Neural cell (in vitro differentiated cells): ENCODE data around the gene MSLN. TPM values are rescaled to one million over a fixed set of nuclear protein-coding genes. Genes with fewer than 3 reads are reported as not detected.
"Not testable (repeated sequence)": the region's sequence is repeated elsewhere in the genome, so short reads cannot be mapped to it uniquely, and the experiment has no call there.

ENCODE experiments used
- H2AFZ ChIP-seq: fragments of 200-600, 300-800 bp; sonication (generic), shearing (Covaris generic); 2 replicates; pipeline ENCODE4 v1.6.0; 2014; ENCODE audit warnings: low read depth, mild to moderate bottlenecking, antibody characterized with exemption, low read length, moderate library complexity
- H3F3A ChIP-seq: fragments of 200-600 bp; shearing (Covaris generic); 2 replicates; pipeline ENCODE4 v1.6.1; 2016; ENCODE audit warnings: mild to moderate bottlenecking, moderate library complexity, mixed read lengths, antibody characterized with exemption, low read length; ENCODE audit not compliant: insufficient read depth, poor library complexity, severe bottlenecking
- H3K27ac ChIP-seq: fragments of 200-600, 300-800 bp; sonication (generic), shearing (Covaris generic); 2 replicates; pipeline ENCODE4 v1.5.1; 2014; ENCODE audit warnings: mild to moderate bottlenecking, low read length, moderate library complexity
- H3K27me3 ChIP-seq: fragments of 300-800, 200-600 bp; sonication (generic), shearing (Covaris generic); 2 replicates; pipeline ENCODE4 v1.6.0; 2014; ENCODE audit warnings: mild to moderate bottlenecking, low read depth, low read length, moderate library complexity; ENCODE audit not compliant: insufficient read depth
- H3K36me3 ChIP-seq: fragments of 300-800, 200-600 bp; sonication (generic), shearing (Covaris generic); 2 replicates; pipeline ENCODE4 v1.5.1; 2014; ENCODE audit warnings: mild to moderate bottlenecking, antibody characterized with exemption, low read length, moderate library complexity; ENCODE audit not compliant: insufficient read depth
- H3K4me2 ChIP-seq: fragments of 300-800, 200-600 bp; sonication (generic), shearing (Covaris generic); 2 replicates; pipeline ENCODE4 v1.6.0; 2014; ENCODE audit warnings: mild to moderate bottlenecking, low read length
- H3K4me3 ChIP-seq: fragments of 300-800, 200-600 bp; sonication (generic), shearing (Covaris generic); 2 replicates; pipeline ENCODE4 v1.5.1; 2014; ENCODE audit warnings: mild to moderate bottlenecking, low read length, moderate library complexity
- H3K79me2 ChIP-seq: fragments of 200-600 bp; shearing (Covaris generic); replicated peaks from 2 replicates; pipeline ENCODE4 v1.6.0; 2014; ENCODE audit warnings: mild to moderate bottlenecking, low read length, moderate library complexity; ENCODE audit not compliant: insufficient read depth
- H3K9ac ChIP-seq: fragments of 300-800, 200-600 bp; sonication (generic), shearing (Covaris generic); 2 replicates; pipeline ENCODE4 v1.6.1; 2016; ENCODE audit warnings: mild to moderate bottlenecking, low read length, mixed read lengths
- H3K9me2 ChIP-seq: fragments of 200-600 bp; shearing (Covaris generic); 2 replicates; pipeline ENCODE4 v1.6.1; 2016; ENCODE audit warnings: mild to moderate bottlenecking, low read length, mixed read lengths; ENCODE audit not compliant: insufficient read depth
- H3K9me3 ChIP-seq: fragments of 200-600, 300-800 bp; sonication (generic), shearing (Covaris generic); 2 replicates; pipeline ENCODE4 v1.6.1; 2016; ENCODE audit warnings: mild to moderate bottlenecking, mixed run types, low read length, moderate library complexity, mixed read lengths
- H4K20me1 ChIP-seq: fragments of 200-600 bp; shearing (Covaris generic); 2 replicates; pipeline ENCODE4 v1.6.1; 2016; ENCODE audit warnings: mild to moderate bottlenecking, mixed run types; ENCODE audit not compliant: insufficient read depth
- EP300 ChIP-seq: fragments of 450-650 bp; conservative IDR thresholded peaks from 2 replicates; pipeline ENCODE4 v1.6.1; 2014; ENCODE audit warnings: antibody characterized with exemption, mild to moderate bottlenecking, moderate library complexity; ENCODE audit not compliant: poor library complexity, severe bottlenecking
- EZH2 ChIP-seq: fragments of 200-600, 300-800 bp; shearing (Covaris generic), sonication (generic); IDR thresholded peaks from 2 replicates; pipeline ENCODE4 v1.6.1; 2014; ENCODE audit warnings: antibody characterized with exemption, low read length, borderline replicate concordance, mild to moderate bottlenecking; ENCODE audit not compliant: insufficient read depth, poor library complexity, severe bottlenecking
- MXI1 ChIP-seq: fragments of 450-650 bp; conservative IDR thresholded peaks from 2 replicates; pipeline ENCODE4 v1.6.1; 2014; ENCODE audit warnings: antibody characterized with exemption, mild to moderate bottlenecking; ENCODE audit not compliant: poor library complexity, severe bottlenecking
- POLR2AphosphoS5 ChIP-seq: IDR thresholded peaks from 2 replicates; pipeline ENCODE4 v1.6.1; 2012
- RAD21 ChIP-seq: fragments of 450-650 bp; conservative IDR thresholded peaks from 2 replicates; pipeline ENCODE4 v1.6.1; 2014; ENCODE audit warnings: antibody characterized with exemption, mild to moderate bottlenecking, moderate library complexity
- SMC3 ChIP-seq: fragments of 450-650 bp; conservative IDR thresholded peaks from 2 replicates; pipeline ENCODE4 v1.6.1; 2014; ENCODE audit warnings: antibody characterized with exemption, mild to moderate bottlenecking, moderate library complexity; ENCODE audit not compliant: poor library complexity
- TAF1 ChIP-seq: IDR thresholded peaks from 2 replicates; pipeline ENCODE4 v1.6.1; 2012; ENCODE audit warnings: low read depth
- polyA plus RNA-seq: library from polyadenylated mRNA; depleted of rRNA; stranded (reverse); fragments of >200 nt; gene quantifications from 2 replicates; pipeline ENCODE4 v1.2.3, GENCODE V29; 2014
- TF ChIP-seq, protein P1 (sequence below): fragments of 450-650 bp; IDR thresholded peaks from 2 replicates; pipeline ENCODE4 v1.5.1; 2014; ENCODE audit warnings: antibody characterized with exemption, mild to moderate bottlenecking, moderate library complexity; ENCODE audit not compliant: poor library complexity, severe bottlenecking
- TF ChIP-seq, protein P2 (sequence below): IDR thresholded peaks from 2 replicates; pipeline ENCODE4 v1.6.1; 2012; ENCODE audit warnings: borderline replicate concordance

The MSLN gene
- polyA plus RNA-seq, 1 donor from 2014 or later: 0.63 TPM

DNA sequence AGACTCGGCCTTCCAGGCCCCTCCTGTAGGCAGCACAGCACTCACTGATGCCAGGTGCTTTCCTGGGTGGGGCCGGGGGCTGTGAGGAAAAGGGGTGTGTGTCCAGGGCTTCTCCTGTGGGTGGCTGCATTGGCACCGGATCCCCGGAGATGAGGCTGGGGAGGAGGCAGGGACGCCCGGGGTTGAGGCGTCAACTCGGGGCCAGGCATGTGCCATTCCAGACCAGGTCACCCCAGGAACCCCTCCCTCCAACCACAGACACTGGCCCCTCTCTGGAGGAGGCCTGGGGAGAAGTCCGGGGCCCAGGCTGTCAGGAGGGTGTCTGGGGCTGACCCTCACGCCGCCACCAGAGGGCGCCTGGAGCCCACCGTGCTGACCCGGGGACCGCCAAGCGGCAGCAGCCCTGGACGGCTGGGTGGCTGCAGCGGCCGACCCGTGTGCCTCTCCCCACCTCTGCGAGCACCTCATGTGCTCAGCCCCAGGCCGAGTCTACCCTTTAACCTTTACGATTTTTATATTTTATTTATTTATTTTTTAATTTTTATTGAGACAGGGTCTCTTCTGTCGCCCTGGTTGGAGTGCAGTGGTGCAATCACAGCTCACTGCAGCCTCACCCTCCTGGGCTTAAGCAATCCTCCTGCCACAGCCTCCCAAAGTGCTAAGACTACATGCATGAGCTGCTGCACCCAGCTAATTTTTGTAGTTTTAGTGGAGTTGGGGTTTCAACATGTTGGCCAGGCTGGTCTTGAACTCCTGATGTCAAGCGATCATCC lies 48.8 kb upstream of the MSLN start:
- H3K4me2 ChIP-seq: peak overlapping the region; percentile 75

DNA sequence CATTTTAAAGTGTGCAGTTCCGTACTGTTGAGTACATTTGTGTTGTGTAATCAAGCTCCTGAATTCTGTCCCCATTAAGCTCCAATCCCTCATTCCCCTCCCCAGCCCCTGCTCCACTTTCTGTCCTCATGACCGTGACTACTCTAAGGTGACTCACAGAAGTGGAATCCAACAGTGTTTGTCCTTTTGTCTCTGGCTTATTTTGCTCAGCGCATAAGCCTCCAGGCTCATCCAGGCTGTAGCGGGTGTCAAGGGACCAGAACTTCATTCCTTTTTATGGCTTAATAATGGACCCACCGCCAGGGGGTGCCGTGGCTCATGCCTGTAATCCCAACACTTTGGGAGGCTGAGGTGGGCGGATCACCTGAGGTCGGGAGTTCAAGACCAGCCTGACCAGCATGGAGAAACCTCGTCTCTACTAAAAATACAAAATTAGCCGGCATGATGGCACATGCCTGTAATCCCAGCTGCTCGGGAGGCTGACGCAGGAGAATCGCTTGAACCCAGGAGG lies 47.7 kb upstream of the MSLN start:
- not testable (repeated sequence) for H4K20me1 ChIP-seq, H3F3A ChIP-seq, H3K9ac ChIP-seq, H3K27me3 ChIP-seq, H3K27ac ChIP-seq, H3K4me2 ChIP-seq, H3K9me2 ChIP-seq, H2AFZ ChIP-seq, H3K36me3 ChIP-seq, H3K9me3 ChIP-seq, H3K4me3 ChIP-seq
- peaks cover 21% of the 10 kb centered on the region for H3K79me2 ChIP-seq
- TF ChIP-seq RAD21 (peak; percentile 25), SMC3 (peak; percentile 30)
- TF ChIP-seq, protein P1, sequence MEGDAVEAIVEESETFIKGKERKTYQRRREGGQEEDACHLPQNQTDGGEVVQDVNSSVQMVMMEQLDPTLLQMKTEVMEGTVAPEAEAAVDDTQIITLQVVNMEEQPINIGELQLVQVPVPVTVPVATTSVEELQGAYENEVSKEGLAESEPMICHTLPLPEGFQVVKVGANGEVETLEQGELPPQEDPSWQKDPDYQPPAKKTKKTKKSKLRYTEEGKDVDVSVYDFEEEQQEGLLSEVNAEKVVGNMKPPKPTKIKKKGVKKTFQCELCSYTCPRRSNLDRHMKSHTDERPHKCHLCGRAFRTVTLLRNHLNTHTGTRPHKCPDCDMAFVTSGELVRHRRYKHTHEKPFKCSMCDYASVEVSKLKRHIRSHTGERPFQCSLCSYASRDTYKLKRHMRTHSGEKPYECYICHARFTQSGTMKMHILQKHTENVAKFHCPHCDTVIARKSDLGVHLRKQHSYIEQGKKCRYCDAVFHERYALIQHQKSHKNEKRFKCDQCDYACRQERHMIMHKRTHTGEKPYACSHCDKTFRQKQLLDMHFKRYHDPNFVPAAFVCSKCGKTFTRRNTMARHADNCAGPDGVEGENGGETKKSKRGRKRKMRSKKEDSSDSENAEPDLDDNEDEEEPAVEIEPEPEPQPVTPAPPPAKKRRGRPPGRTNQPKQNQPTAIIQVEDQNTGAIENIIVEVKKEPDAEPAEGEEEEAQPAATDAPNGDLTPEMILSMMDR: peak; percentile 57

More for the DNA sequence above, 48.8 kb upstream of the MSLN start:
- Histone ChIP-seq H3K9ac (peak overlapping the region; percentile 94), H3K4me3 (peak overlapping the region; percentile 70), H3K9me2 (no peaks in the 10 kb centered on the region), H3K9me3 (no peaks in the 10 kb centered on the region), H3K36me3 (no peaks in the 10 kb centered on the region), H2AFZ (no peak overlapping the region), H3F3A (peaks cover 5% of the 10 kb centered on the region), H3K27me3 (no peaks in the 10 kb centered on the region), H3K27ac (peak overlapping the region; percentile 99), H3K79me2 (peaks cover 15% of the 10 kb centered on the region), H4K20me1 (no peaks in the 10 kb centered on the region)
- TF ChIP-seq, protein P1: peak; percentile 87
- TF ChIP-seq EP300 (no peak), RAD21 (peak; percentile 85), TAF1 (no peak), MXI1 (no peak), EZH2 (no peak), SMC3 (peak; percentile 87), POLR2AphosphoS5 (no peak)
- TF ChIP-seq, protein P2, sequence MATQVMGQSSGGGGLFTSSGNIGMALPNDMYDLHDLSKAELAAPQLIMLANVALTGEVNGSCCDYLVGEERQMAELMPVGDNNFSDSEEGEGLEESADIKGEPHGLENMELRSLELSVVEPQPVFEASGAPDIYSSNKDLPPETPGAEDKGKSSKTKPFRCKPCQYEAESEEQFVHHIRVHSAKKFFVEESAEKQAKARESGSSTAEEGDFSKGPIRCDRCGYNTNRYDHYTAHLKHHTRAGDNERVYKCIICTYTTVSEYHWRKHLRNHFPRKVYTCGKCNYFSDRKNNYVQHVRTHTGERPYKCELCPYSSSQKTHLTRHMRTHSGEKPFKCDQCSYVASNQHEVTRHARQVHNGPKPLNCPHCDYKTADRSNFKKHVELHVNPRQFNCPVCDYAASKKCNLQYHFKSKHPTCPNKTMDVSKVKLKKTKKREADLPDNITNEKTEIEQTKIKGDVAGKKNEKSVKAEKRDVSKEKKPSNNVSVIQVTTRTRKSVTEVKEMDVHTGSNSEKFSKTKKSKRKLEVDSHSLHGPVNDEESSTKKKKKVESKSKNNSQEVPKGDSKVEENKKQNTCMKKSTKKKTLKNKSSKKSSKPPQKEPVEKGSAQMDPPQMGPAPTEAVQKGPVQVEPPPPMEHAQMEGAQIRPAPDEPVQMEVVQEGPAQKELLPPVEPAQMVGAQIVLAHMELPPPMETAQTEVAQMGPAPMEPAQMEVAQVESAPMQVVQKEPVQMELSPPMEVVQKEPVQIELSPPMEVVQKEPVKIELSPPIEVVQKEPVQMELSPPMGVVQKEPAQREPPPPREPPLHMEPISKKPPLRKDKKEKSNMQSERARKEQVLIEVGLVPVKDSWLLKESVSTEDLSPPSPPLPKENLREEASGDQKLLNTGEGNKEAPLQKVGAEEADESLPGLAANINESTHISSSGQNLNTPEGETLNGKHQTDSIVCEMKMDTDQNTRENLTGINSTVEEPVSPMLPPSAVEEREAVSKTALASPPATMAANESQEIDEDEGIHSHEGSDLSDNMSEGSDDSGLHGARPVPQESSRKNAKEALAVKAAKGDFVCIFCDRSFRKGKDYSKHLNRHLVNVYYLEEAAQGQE: no peak
